Type B pancreatic cell (in vitro differentiated cells): ENCODE measurements around the gene MYOG. TPM values are rescaled to one million over a fixed set of nuclear protein-coding genes. Genes with fewer than 3 reads are reported as not detected.

Experiments used
- DNase-seq: peaks from one replicate; pipeline ENCODE4 v3.0.0; 2021; ENCODE audit warnings: mixed read lengths; ENCODE audit not compliant: unreplicated experiment; ENCODE audit errors: extremely low spot score
- H3K27ac Mint-ChIP-seq: 2 replicates; pipeline ENCODE4 v1.8.0; 2021; ENCODE audit warnings: mild to moderate bottlenecking, mixed read lengths
- H3K27me3 Mint-ChIP-seq: 2 replicates; pipeline ENCODE4 v1.8.0; 2021; ENCODE audit warnings: mixed read lengths
- H3K36me3 Mint-ChIP-seq: 2 replicates; pipeline ENCODE4 v1.8.0; 2021; ENCODE audit warnings: mixed read lengths
- H3K4me1 Mint-ChIP-seq: one replicate; pipeline ENCODE4 v1.8.0; 2021; ENCODE audit warnings: mixed read lengths; ENCODE audit not compliant: unreplicated experiment
- H3K4me3 Mint-ChIP-seq: 2 replicates; pipeline ENCODE4 v1.8.0; 2021; ENCODE audit warnings: mild to moderate bottlenecking, mixed read lengths
- H3K9me3 Mint-ChIP-seq: 2 replicates; pipeline ENCODE4 v1.8.0; 2021; ENCODE audit warnings: mixed read lengths
- CTCF ChIP-seq: fragments of 200-600 bp; sonication (generic); conservative IDR thresholded peaks from 2 replicates; pipeline ENCODE4 v1.5.0; 2021; ENCODE audit warnings: antibody characterized with exemption, mild to moderate bottlenecking
- total RNA-seq: library from RNA; stranded (reverse); gene quantifications from 2 replicates; pipeline ENCODE4 v1.2.1, GENCODE V29; 2021; ENCODE audit warnings: low replicate concordance

The MYOG gene
- total RNA-seq, 1 donor from 2014 or later: 2.1 TPM

GRCh38 chr1:203096566-203096965, 10.8 kb upstream of the MYOG start:
- no peak for TF ChIP-seq CTCF
- peaks cover 24% of the 10 kb centered on the region for H3K9me3 Mint-ChIP-seq
- no peaks in the 10 kb centered on the region for H3K4me1 Mint-ChIP-seq
- no peak overlapping the region for H3K27ac Mint-ChIP-seq
- H3K4me3 Mint-ChIP-seq: no peak overlapping the region
- H3K27me3 Mint-ChIP-seq: peaks cover 9% of the 10 kb centered on the region
- peaks cover 4% of the 10 kb centered on the region for H3K36me3 Mint-ChIP-seq
- no peak for DNase-seq

GRCh38 chr1:203095061-203095690, 9.4 kb upstream of the MYOG start:
- H3K4me1 Mint-ChIP-seq: peaks cover 8% of the 10 kb centered on the region
- peaks cover 24% of the 10 kb centered on the region for H3K9me3 Mint-ChIP-seq
- no peak for TF ChIP-seq CTCF
- no peak for DNase-seq
- peaks cover 12% of the 10 kb centered on the region for H3K27me3 Mint-ChIP-seq
- no peak overlapping the region for H3K27ac Mint-ChIP-seq
- H3K36me3 Mint-ChIP-seq: peaks cover 4% of the 10 kb centered on the region
- H3K4me3 Mint-ChIP-seq: no peak overlapping the region

- peaks cover 4% of the 10 kb centered on the region for H3K36me3 Mint-ChIP-seq
- peaks cover 13% of the 10 kb centered on the region for H3K27me3 Mint-ChIP-seq
- no peak for TF ChIP-seq CTCF
- no peak overlapping the region for H3K4me3 Mint-ChIP-seq
- peaks cover 24% of the 10 kb centered on the region for H3K9me3 Mint-ChIP-seq
- no peak overlapping the region for H3K27ac Mint-ChIP-seq
- DNase-seq: no peak
- H3K4me1 Mint-ChIP-seq: peaks cover 18% of the 10 kb centered on the region
Measured at GRCh38 chr1:203093754-203094410, 8.1 kb upstream of the MYOG start.

GRCh38 chr1:203091761-203092330, 6.0 kb upstream of the MYOG start:
- Mint-ChIP-seq H3K27ac (no peak overlapping the region), H3K4me3 (no peak overlapping the region), H3K9me3 (peaks cover 24% of the 10 kb centered on the region), H3K4me1 (peaks cover 28% of the 10 kb centered on the region), H3K36me3 (peaks cover 4% of the 10 kb centered on the region), H3K27me3 (peaks cover 26% of the 10 kb centered on the region)
- DNase-seq: no peak
- no peak for TF ChIP-seq CTCF

- Mint-ChIP-seq H3K4me3 (no peak overlapping the region), H3K27me3 (peaks cover 31% of the 10 kb centered on the region), H3K4me1 (peaks cover 35% of the 10 kb centered on the region), H3K9me3 (peaks cover 24% of the 10 kb centered on the region), H3K27ac (no peak overlapping the region), H3K36me3 (peaks cover 4% of the 10 kb centered on the region)
- no peak for DNase-seq
- no peak for TF ChIP-seq CTCF
Measured at GRCh38 chr1:203091199-203091477, 5.3 kb upstream of the MYOG start.
